Sigmoid colon (tissue), 7 donors: ENCODE measurements around the gene CANT1. TPM values are rescaled to one million over a fixed set of nuclear protein-coding genes. Genes with fewer than 3 reads are reported as not detected.

Experiments used
- DNase-seq: peaks from one replicate; pipeline ENCODE4 v3.0.0-alpha.2; 2019
- H3K27ac ChIP-seq, 4 donors: fragments of 200-600 bp; sonication (generic); one replicate each; pipeline ENCODE4 v1.5.1; 2016 to 2019; ENCODE audit warnings: mild to moderate bottlenecking in 1 of 4
- H3K27me3 ChIP-seq, 3 donors: fragments of 200-600 bp; sonication (generic); one replicate each; pipeline ENCODE4 v1.5.1; 2019; ENCODE audit warnings: mild to moderate bottlenecking in 1 of 3
- H3K36me3 ChIP-seq, 4 donors: fragments of 200-600 bp; sonication (generic); one replicate each; pipeline ENCODE4 v1.5.1; 2016 to 2019
- H3K4me1 ChIP-seq, 4 donors: fragments of 200-600 bp; sonication (generic); one replicate each; pipeline ENCODE4 v1.5.1; 2017 to 2019
- H3K4me3 ChIP-seq, 4 donors: fragments of 200-600 bp; sonication (generic); one replicate each; pipeline ENCODE4 v1.5.1; 2017 to 2019; ENCODE audit warnings: mild to moderate bottlenecking in 2 of 4, moderate library complexity in 1 of 4
- H3K9me3 ChIP-seq, 4 donors: fragments of 200-600 bp in 3 of 4; sonication (generic) in 3 of 4; one replicate each; pipeline versions ENCODE4 v1.5.1 to v1.6.1; 2013 to 2019
- CTCF ChIP-seq, 4 experiments: fragments of 450-650 bp in 3 of 4; fragments of 200-600 bp in 1 of 4; IDR thresholded peaks; one replicate each; pipeline ENCODE4 v1.5.1; 2016 to 2019; ENCODE audit warnings: antibody characterized with exemption in 4 of 4, mild to moderate bottlenecking in 3 of 4, moderate library complexity in 2 of 4
- EP300 ChIP-seq, 4 donors: sonication (generic); formaldehyde crosslinking; IDR thresholded peaks; one replicate each; pipeline ENCODE4 v1.6.1; 2017; ENCODE audit warnings: antibody characterized with exemption in 4 of 4
- POLR2A ChIP-seq, 2 donors: fragments of 450-650 bp; IDR thresholded peaks; one replicate each; pipeline ENCODE4 v1.6.1; 2016; ENCODE audit warnings: antibody characterized with exemption in 2 of 2, mild to moderate bottlenecking in 2 of 2, moderate library complexity in 2 of 2
- POLR2AphosphoS5 ChIP-seq, 4 donors: sonication (generic); formaldehyde crosslinking; IDR thresholded peaks; one replicate each; pipeline ENCODE4 v1.6.1; 2017; ENCODE audit warnings: antibody characterized with exemption in 4 of 4
- WGBS, 2 donors: extraction: QIAGEN DNeasy Blood & Tissue Kit; methylation state at CpG; one replicate each; pipeline ENCODE4 v1.1.7; 2013; 5-methylcytosine and 5-hydroxymethylcytosine counted together
- intact Hi-C: fragments of 100-400 bp; cut with DNase I; formaldehyde crosslinking; loops from one replicate; pipeline ENCODE4 v1.15.1; 2023
- polyA plus RNA-seq, 3 donors: library from polyadenylated mRNA; stranded (reverse); fragments of 200-250 nt; gene quantifications; one replicate each; pipeline ENCODE4 v1.2.3, GENCODE V29; 2013
- total RNA-seq, 4 donors: library from RNA; depleted of rRNA; stranded (reverse); fragments of >200 nt; gene quantifications; one replicate each; pipeline ENCODE4 v1.1.0, GENCODE V29; 2016
- donor health status: healthy with polysubstance abuse.
- donor health status: Bipolar disorder and iron deficiency.
- donor health status: healthy.

The CANT1 gene
- total RNA-seq (10 to 100 TPM; 11.1 to 19.1 (median 13.4) TPM), polyA plus RNA-seq (100 to 1,000 TPM in 1 of 3 donors, 10 to 100 TPM in 2; 51.1 to 132 (median 60.3) TPM)

DNA sequence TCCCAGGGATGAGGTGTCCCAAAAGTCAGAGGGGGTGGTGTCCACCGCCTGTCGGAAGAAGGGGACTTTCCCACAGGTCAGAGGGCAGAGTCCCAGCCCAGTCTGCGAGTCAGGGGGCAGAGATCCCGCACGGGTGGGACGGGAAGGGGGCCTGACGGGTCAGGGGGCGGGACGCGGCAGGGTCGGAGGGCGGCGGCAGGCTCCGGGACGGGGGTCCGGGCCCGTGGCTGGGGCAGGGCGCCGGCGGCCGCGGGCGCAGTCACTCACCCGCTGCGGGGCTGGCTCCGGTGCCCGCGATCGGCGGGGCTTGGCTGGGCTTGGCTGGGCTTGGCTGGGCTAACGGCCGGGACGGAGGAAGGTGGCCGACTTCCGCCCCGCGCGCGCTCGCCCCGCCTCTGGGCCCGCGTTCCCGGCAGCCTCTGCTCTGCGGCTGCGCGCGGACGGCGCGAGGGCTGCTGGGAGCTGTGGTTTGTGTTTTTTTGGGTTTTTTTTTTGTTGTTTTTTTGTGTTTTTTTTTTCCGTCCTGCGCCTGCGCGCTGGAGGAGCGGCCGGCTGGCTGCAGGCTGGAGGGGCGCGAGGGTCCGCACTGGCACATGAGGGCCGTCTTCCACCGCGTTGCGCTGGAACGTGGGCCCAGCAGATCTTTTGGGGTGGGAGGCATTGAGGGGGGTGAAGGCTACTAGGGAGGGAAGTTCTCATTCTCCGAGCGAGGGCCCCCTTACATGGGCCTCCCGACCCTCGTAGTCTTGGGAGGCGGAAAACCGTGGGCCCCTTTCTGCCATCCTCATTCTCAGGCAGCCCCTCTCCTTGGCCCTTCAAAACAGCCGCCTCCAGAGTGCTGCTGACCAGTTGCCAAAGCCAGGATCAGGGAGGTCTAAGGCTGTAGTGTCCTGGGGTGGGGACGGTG is at the start of gene CANT1:
TSS of gene CANT1 (minus strand) at position 368 of the 907 bp plus-strand sequence. CDS start 12,142 bp downstream, outside the sequence.
- Histone ChIP-seq H3K36me3 (no peaks in the 10 kb centered on the region), H3K27ac (peak within 1 kb of the TSS; percentile 81 to 89 (median 86)), H3K4me3 (peak within 1 kb of the TSS; percentile 69 to 99 (median 84)), H3K27me3 (no peaks in the 10 kb centered on the region), H3K9me3 (no peaks in the 10 kb centered on the region), H3K4me1 (peaks cover 0 to 42% (median 32%) of the 10 kb centered on the region in 4 donors)
- intact Hi-C loops: no loop called here
- DNase-seq: peak; percentile 89
- TF ChIP-seq EP300 (IDR thresholded peaks at IDR 0.05) (no peak), CTCF (IDR thresholded peaks at IDR 0.05) (no peak), POLR2A (IDR thresholded peaks at IDR 0.05) (no peak), POLR2AphosphoS5 (IDR thresholded peaks at IDR 0.05) (peak; percentile 22 to 82 (median 79))
- 1% methylated on average over 73 of the region's 73 CpGs for WGBS, 2 donors

DNA sequence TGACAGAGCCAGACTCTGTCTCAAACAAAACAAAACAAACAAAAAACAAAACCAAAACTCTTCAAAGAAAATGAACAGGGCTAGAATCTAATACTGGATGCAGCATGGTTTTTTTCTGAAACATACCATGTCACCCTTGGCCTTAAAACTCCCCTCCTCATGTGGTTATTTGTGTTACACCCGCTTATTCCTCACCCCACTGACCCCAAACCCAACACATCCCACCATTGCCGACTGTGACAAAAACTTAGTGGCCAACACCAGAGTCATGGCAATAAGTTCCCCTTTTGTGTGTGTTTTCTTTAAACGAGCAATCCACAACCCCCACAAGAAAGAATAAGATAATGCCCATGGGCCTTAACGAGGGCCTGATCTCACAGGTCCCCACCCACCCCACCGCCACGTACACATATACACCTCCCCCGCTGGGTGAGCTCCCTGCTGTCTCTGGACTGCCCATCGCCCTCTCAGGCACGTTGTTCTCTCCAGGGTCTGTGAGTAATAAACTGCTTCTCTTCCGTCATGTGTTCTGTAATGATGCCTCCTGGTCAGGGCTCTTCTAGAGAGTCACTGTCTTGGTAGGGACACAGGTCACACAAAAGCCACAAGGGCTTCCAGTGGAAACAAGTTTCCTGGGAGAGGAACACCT is 48.3 kb upstream of the CANT1 start:
- intact Hi-C loops: no loop called here
- no peak for TF ChIP-seq POLR2AphosphoS5 (IDR thresholded peaks at IDR 0.05)
- no peak for TF ChIP-seq POLR2A (IDR thresholded peaks at IDR 0.05)
- TF ChIP-seq EP300 (IDR thresholded peaks at IDR 0.05): no peak
- no peak for TF ChIP-seq CTCF (IDR thresholded peaks at IDR 0.05)
- H3K27me3 ChIP-seq: no peaks in the 10 kb centered on the region
- DNase-seq: peak; percentile 41
- no peaks in the 10 kb centered on the region for H3K36me3 ChIP-seq
- H3K27ac ChIP-seq: no peak overlapping the region
- H3K4me3 ChIP-seq: no peak overlapping the region
- H3K9me3 ChIP-seq: peaks cover 0 to 2% (median 0%) of the 10 kb centered on the region in 4 donors
- no peaks in the 10 kb centered on the region for H3K4me1 ChIP-seq
- 72 to 81% methylated on average over 10 of the region's 10 CpGs for WGBS, 2 donors

DNA sequence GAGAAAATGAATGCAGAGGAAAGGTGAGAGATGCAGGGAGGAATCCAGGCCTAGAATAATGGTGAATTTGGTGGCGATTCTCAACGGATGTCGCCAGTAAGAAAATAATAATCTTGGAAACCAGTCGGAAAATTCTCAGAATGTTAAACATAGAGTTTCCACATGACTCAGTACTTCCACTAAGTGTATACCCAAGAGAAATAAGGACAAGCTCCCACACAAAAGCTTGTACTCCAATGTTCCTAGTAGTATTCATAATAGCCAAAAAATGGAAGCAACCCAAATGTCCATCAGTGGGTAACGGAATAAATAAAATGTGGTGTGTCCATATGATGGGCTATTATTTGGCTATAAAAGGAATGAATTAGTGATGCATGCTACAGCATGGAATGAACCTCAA is 45.6 kb upstream of the CANT1 start:
- no peak for TF ChIP-seq POLR2A (IDR thresholded peaks at IDR 0.05)
- no peak for TF ChIP-seq EP300 (IDR thresholded peaks at IDR 0.05)
- TF ChIP-seq POLR2AphosphoS5 (IDR thresholded peaks at IDR 0.05): no peak
- TF ChIP-seq CTCF (IDR thresholded peaks at IDR 0.05): no peak
- 92 to 96% methylated on average over 5 of the region's 5 CpGs for WGBS, 2 donors
- Histone ChIP-seq H3K27ac (no peak overlapping the region), H3K27me3 (no peaks in the 10 kb centered on the region), H3K4me1 (no peaks in the 10 kb centered on the region), H3K36me3 (no peaks in the 10 kb centered on the region), H3K4me3 (no peak overlapping the region), H3K9me3 (peaks cover 0 to 2% (median 0%) of the 10 kb centered on the region in 4 donors)
- intact Hi-C loops: no loop called here
- no peak for DNase-seq

DNA sequence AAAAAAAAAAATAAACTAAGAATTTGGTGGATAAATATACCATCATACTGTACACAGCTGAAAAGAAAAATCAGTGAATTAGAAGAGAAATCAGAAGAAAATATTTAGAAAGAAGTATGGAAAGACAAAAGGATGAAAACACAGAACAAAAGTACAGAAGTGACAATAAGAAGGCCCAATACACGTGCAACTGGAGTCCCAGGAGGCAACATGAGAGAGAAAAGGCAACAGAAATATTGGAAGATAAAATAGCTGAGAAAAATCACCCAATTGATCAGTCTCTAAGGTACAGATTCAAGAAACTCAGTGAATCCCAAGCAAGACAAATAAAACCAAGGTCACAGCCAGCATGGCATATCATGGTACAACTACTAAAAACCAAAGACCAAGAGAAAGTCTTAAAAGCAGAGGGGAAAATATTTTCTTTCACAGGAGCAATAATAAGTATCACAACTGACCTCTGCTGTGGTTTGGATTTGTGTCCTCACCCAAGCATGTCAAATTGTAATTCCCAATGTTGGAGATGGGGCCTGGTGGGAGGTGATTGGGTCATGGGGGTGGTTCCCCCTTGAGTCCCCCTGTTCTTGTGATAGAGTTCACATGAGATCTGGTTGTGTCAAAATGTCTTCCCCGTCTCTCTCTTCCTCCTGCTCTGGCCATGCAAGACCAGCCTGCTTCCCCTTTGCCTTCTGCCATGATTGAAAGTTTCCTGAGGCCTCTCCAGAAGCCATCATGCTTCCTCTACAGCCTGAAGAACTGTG is 44.8 kb upstream of the CANT1 start:
- no peak overlapping the region for H3K4me3 ChIP-seq
- peak; percentile 14 for DNase-seq
- H3K27ac ChIP-seq: no peak overlapping the region
- TF ChIP-seq POLR2AphosphoS5 (IDR thresholded peaks at IDR 0.05) (no peak), EP300 (IDR thresholded peaks at IDR 0.05) (no peak), POLR2A (IDR thresholded peaks at IDR 0.05) (no peak), CTCF (IDR thresholded peaks at IDR 0.05) (no peak)
- intact Hi-C loops: no loop called here
- H3K4me1 ChIP-seq: no peaks in the 10 kb centered on the region
- H3K27me3 ChIP-seq: no peaks in the 10 kb centered on the region
- WGBS, 2 donors: 72 to 81% methylated on average over 2 of the region's 2 CpGs
- H3K36me3 ChIP-seq: peaks cover 0 to 5% (median 0%) of the 10 kb centered on the region in 4 donors
- H3K9me3 ChIP-seq: peaks cover 0 to 2% (median 0%) of the 10 kb centered on the region in 4 donors
